OCI-M2 (cell line): ENCODE results near the gene PREX1.

Source experiments
- DNase-seq: peaks from one replicate; lab custom pipeline; 2025; ENCODE audit not compliant: unreplicated experiment; lab: John Stamatoyannopoulos, UW

PREX1 gene

GRCh38 chr20:48738399-48739304, 89.1 kb downstream of the PREX1 start:
- no peak for DNase-seq

DNA sequence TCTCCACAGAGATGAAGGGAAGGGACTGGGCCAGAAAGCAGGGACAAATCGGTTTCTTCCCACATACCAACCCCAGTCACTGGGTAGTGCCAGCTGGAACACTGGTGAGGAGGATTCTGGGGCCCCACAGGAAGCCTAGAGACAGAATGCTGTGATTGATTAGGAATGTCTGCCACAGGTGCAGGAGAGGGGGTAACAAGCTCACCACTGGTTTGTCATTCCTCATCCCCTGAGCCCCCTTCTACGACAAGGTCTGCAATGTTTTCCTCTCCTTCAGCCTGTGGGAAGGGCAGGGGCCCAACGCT, 89.8 kb downstream of the PREX1 start:
- no peak for DNase-seq

DNA sequence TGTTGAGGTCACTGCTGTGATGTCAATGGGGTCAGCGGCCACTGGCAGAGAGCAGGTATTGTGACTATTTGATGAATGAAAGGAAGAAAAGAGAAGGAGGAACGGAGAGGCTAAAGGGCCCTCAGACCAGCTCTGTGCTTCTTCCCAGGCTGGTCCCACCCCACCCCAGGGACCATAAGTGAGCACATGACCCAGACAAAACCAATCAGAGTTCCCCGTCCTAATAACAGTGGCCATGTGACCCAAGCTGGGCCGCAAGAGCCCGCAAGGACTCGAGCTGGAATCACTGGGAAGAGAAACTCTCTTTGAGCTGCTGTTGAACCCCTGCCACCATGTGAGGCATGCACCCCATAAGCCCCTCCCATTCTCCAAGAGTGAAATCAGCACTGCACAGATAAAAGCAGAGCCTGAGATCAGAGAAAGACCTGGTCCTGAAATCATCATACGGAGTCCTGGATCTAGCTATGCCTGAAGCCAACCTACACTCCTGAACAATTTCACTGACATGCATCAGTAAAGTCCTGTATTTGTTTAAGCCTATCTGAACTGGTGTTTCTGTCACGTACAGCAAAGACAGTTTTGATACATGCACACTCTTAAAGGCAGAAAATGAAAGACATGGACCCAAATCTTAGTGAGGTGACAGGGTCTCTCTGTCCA, 90.2 kb downstream of the PREX1 start:
- no peak for DNase-seq

DNA sequence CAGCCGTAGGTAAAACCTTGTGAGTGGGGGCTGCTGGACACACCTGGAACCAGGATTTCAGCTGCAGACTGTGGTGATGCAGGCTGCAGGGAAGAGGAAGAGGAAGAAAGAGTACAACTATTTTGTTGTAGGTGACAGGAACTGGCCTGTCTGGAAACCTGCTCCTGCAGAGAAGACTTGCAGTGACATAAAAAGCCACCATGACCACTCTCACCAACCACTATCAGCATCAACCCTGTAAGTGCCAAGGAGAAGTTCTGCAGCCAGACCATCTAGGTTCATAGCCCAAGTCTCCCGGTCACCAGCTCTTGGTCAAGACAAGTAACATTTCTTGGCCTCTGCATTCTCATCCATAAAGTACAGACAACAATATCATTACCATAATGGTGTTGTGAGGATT, 91.2 kb downstream of the PREX1 start:
- no peak for DNase-seq

- DNase-seq = no peak
Measured at GRCh38 chr20:48736231-48736630, 91.6 kb downstream of the PREX1 start.

- DNase-seq = no peak
Measured at GRCh38 chr20:48735112-48735511, 92.7 kb downstream of the PREX1 start.

DNA sequence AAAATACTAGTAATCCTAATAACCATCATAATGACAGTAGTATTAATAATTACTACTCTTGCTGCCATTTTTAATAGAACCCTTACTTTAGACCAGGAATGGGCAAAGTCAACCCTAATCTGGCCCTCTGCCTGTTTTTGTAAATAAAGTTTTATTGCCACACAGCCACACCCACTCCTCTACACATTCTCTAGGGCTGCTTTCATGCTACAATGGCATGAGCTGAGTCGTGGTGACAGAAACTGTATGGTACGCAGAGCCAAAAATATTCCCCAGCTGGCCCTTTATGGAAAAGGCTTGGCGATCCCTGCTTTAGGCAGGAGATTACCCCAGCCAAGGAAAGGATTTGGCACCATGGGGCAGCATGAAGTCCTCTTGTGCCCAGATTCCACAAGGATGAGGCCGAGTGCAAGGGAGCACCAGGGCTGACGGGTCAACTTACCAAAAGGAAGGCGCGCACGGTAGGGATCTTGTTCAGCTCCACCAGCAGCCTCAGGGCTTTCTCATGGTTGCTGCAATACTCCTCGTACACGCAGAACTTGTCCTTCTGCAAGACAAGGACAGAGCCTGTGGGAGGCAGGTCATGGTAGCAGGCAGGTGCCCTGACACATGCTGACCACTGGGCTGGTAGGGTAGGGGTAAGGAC, 93.6 kb downstream of the PREX1 start:
- DNase-seq = no peak

- no peak for DNase-seq
Measured at GRCh38 chr20:48733296-48733790, 94.5 kb downstream of the PREX1 start.

GRCh38 chr20:48732081-48732829, 95.5 kb downstream of the PREX1 start:
- no peak for DNase-seq

DNA sequence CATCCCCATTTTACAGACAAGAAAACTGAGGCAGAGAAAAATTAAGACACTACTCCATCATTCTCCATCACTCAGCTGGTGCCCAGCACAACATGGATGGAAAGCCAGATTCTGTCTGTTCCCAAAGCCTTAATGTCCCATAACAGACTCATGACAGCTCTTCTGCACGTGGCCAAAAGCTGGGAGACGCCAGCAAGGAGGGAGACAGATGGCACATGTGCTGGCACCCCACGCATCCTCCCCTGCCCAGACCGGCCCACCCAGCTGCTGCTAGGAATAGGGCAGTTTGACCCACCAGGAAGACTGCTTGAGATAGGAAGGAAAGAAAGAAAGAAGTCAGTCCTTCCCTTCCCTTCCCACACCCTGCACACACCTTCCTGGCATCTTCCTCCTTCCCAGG, 96.3 kb downstream of the PREX1 start:
- no peak for DNase-seq

GRCh38 chr20:48730977-48731376, 96.8 kb downstream of the PREX1 start:
- DNase-seq = no peak

DNA sequence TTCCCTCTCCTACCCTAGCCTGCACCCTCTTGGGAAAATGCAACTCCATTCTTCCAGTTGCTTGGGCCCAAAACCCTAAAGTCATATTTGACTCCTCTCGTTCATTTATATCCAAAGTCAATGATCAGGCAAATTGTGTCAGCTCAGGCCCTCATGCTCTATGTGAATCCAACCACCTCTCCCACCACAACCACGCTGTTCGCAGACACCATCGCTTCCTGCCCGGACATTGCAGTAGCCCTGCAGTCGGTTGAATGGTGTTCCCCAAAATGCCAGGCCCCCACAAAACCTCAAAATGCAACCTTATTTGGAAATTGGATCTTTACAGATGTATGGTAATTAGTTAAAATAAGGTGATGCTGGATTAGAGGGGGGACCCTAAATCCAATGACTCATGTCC, 98.3 kb downstream of the PREX1 start:
- DNase-seq = no peak

DNA sequence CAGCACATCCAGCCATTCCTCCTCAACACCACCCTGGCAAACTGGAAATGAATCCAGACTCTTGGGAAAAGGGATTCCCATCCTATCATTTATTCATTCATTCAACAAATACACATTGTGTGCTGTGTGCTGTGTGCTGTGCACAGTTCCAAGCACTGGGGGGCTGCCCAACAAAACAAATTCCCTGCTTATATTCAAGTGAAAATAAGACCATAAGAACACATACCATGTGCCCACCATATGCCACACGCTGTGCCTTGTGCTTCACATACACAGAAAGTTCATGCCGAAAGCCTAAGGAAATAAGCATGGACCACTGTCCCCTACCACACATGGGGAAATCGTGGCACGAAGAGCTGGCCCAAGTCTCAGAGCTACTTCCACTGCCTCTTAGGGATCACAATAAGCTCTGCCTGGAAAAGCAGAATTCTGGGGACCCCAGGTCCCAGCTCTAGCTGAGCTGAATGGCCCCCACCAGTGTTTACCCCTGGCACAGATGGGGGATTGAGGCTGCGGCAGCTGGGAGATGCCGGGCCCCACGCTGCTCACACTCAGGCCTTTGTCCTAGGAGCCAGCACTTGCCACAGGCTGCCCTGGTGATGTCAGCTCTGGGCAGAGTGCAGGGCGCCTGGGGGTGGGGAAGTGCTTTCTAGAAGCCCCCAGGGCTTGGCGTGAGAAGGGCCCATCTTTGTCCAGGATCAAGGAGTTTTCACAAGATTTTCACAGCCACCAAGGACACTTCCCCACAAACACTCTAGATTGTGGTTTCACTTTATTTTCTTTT, 99.6 kb downstream of the PREX1 start:
- no peak for DNase-seq

- DNase-seq = no peak
Measured at GRCh38 chr20:48727226-48727625, 100.6 kb downstream of the PREX1 start.

GRCh38 chr20:48725555-48725991, 102.2 kb downstream of the PREX1 start:
- DNase-seq = no peak

DNA sequence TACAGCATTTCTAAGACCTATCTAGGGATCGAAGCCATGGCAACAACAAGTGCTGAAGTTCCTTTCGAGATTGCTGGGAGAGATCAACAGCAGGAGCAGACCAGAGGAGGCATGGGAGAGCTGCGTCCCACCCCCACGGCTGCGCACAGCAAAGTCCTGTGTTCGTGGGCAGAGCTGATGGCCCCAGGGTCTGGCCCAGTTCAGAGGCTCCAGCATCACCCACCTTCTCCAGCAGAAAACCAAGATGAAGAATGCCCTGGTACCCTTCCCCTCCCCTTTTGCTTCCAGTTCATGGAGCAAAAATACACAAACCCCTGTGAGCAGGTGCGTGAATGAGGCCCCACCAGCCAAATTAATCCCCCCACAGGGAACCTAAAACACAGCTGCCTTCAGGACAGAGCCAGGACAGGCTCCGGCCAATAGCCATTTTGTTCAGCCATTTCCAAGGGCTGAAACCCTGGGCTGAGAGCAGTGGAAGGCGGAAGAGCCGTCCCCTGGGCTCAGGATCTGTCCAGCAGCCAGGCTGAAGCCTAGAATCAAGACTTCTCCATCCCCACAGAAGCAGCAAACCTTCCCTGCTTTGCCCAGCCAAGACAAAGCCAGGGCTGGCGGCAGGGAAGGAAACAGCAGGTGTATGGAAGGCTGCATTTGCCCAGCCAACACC, 102.8 kb downstream of the PREX1 start:
- no peak for DNase-seq

GRCh38 chr20:48724382-48724781, 103.4 kb downstream of the PREX1 start:
- DNase-seq = no peak

DNA sequence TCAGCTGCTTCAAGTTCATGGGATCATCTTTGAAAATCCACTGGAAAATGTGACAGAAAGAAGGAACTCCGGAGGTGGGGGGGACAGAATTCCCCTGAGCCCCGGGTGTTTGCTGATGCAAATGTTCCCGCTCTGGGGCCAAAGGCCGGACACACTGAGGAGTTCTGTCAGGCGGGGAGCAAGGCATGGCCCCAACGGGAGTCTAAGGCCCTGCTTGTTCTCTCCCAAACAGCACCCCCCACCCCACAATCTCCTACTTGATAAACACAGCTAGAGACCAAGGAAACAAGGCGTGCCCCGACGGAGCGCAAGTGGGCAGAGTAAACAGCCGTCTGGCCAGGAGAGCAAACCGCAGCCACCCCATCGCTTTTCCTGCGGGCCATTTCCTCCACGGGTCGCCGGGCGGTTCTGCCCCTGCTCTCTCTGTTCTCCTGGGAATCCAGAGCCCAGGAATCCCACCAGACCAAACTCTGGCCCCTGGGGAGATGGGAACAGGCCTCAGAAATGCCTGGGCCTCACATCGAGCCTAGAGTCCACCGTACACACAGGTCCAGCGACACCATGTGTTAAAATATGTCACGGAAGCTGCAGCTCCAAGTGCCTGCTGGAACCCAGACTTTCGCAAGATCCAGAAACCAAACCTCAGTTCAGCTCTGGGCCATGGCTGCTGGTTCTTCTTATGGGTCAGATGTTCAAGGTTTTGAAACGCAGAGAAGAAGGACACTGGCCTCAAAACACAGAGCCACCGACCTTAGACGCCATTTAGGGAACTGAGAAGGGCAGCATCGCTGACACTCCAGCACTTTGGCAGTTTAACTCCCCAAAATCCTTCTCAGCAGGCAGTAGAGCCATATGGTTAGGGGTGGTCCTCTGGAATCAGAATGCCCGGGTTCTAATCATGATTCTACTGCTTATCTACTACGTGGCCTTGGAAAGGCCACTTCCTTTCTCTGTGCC, 104.2 kb downstream of the PREX1 start:
- DNase-seq = no peak

DNA sequence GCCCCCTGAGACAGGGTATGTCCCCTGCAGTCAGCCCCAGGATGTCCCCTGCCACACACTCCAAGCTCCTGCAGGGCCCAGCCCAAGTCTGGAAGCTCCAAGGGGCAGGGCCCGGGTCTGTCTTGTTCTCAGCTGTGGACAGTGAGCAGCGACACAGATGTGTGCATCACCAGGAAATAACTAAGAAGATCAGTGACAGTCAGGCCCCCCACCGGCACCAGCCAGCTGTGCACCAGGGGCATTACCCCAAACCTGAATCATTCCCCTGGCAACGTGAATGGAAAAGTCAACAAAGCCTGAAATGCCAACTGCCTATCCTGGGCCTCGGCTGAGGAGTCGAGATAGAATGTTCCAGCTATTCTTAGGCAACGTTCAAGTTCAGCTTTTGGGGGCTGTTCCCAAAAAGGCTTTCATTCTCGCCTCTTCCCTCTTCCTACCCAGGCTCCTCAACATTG, 105.0 kb downstream of the PREX1 start:
- no peak for DNase-seq
